Psoas muscle (tissue), 8 donors: Measurements from ENCODE around the gene MARF1. TPM values are rescaled to one million over a fixed set of nuclear protein-coding genes. Genes with fewer than 3 reads are reported as not detected.
"Not testable (repeated sequence)": the region's sequence is repeated elsewhere in the genome, so short reads cannot be mapped to it uniquely, and the experiment has no call there.

Experiments used
- ATAC-seq, 4 donors: fragments of 200-7000 bp; cut with Tn5 transposase; one replicate each; pipeline ENCODE4 v1.9.1; 2020; ENCODE audit warnings: moderate library complexity in 3 of 4, mild to moderate bottlenecking in 2 of 4
- DNase-seq, 2 donors: peaks; one replicate each; pipeline ENCODE4 v3.0.0-alpha.2; 2020
- H3K27ac ChIP-seq: fragments of 200-600 bp; one replicate; pipeline ENCODE4 v1.8.0; 2022
- H3K27me3 ChIP-seq, 3 donors: fragments of 200-600 bp in 1 of 3; one replicate each; pipeline versions ENCODE4 v1.6.1 to v1.8.0; 2013 to 2022; ENCODE audit warnings: low read length in 2 of 3, mild to moderate bottlenecking in 2 of 3, moderate library complexity in 1 of 3; ENCODE audit not compliant: insufficient read depth in 3 of 3
- H3K36me3 ChIP-seq, 2 donors: fragments of 200-600 bp in 1 of 2; one replicate each; pipeline versions ENCODE4 v1.6.1 to v1.8.0; 2013 to 2022; ENCODE audit warnings: low read depth in 1 of 2, mild to moderate bottlenecking in 1 of 2, moderate library complexity in 1 of 2; ENCODE audit not compliant: insufficient read depth in 1 of 2
- H3K4me1 ChIP-seq: fragments of 200-600 bp; one replicate; pipeline ENCODE4 v1.8.0; 2022
- H3K4me3 ChIP-seq: fragments of 200-600 bp; one replicate; pipeline ENCODE4 v1.8.0; 2022; ENCODE audit warnings: mild to moderate bottlenecking
- H3K9me3 ChIP-seq: fragments of 200-600 bp; one replicate; pipeline ENCODE4 v1.8.0; 2022
- CTCF ChIP-seq: fragments of 200-600 bp; IDR thresholded peaks from one replicate; pipeline ENCODE4 v1.8.0; 2022; ENCODE audit warnings: antibody characterized with exemption
- WGBS, 3 donors: extraction: QIAGEN DNeasy Blood & Tissue Kit; methylation state at CpG; one replicate each; pipeline versions ENCODE4 v1.1.6 to v1.1.7; 2013; 5-methylcytosine and 5-hydroxymethylcytosine counted together
- intact Hi-C, 2 donors: fragments of 100-400 bp; cut with DNase I; formaldehyde crosslinking; loops; one replicate each; pipeline versions ENCODE4 v1.11.0 to v1.14.2; 2022
- polyA plus RNA-seq, 3 donors: library from polyadenylated mRNA; stranded (reverse); fragments of 200-250 nt; gene quantifications; one replicate each; pipeline ENCODE4 v1.2.3, GENCODE V29; 2013
- total RNA-seq, 4 donors: library from RNA; stranded (reverse); fragmentation: NEBNext Ultra II Directional in 2 of 4; extraction: Animal tissue kit (Norgen Biotek cat#: 25700) in 2 of 4; gene quantifications; one replicate each; pipeline versions ENCODE4 v1.2.1 to v1.2.4, GENCODE V29; 2021 to 2023
- donor health status: healthy with polysubstance abuse.
- donor health status: DM: no; HTN: no; CAD: no; lungs with moderate emphysema.
- donor health status: Bipolar disorder and iron deficiency.
- donor health status: healthy.
- donor health status: DM: yes; HTN: yes; CAD: no.
- donor health status: DM: no; HTN: no; CAD: no.
- donor health status: DM: no; HTN: no; CAD: no.
- donor health status: DM: yes; HTN: yes; CAD: no.

Gene MARF1
- total and polyA plus RNA-seq, 7 donors, result 13.4 to 91.5 (median 41.7) TPM

- 62 to 73% (median 64%) methylated on average over 19 of the region's 19 CpGs for WGBS, 3 donors
- no peaks in the 10 kb centered on the region for H3K9me3 ChIP-seq
- DNase-seq (no peak), ATAC-seq (peak; percentile 59 to 73 (median 64))
- H3K27ac ChIP-seq, result peak overlapping the region; percentile 78
- peaks cover 52% of the 10 kb centered on the region for H3K4me1 ChIP-seq
- intact Hi-C loops, result loop anchor here (5.0 kb wide), 2 partner anchors 46 to 86 kb away; no protein-coding TSS in a partner anchor
- peaks cover 2 to 88% of the 10 kb centered on the region in 2 donors for H3K36me3 ChIP-seq
- TF ChIP-seq CTCF, result no peak
- H3K4me3 ChIP-seq, result no peak overlapping the region
- no peaks in the 10 kb centered on the region for H3K27me3 ChIP-seq
These were observed 34.3 kb downstream of the MARF1 start for GRCh38 chr16:15608398-15609285.

GRCh38 chr16:15607700-15608396 is 35.1 kb downstream of the MARF1 start:
- intact Hi-C loops, result loop anchor here (5.0 kb wide), 2 partner anchors 46 to 86 kb away; no protein-coding TSS in a partner anchor
- peak; percentile 78 to 92 for DNase-seq
- H3K4me3 ChIP-seq, result no peak overlapping the region
- peak overlapping the region; percentile 78 for H3K27ac ChIP-seq
- peaks cover 2 to 88% of the 10 kb centered on the region in 2 donors for H3K36me3 ChIP-seq
- ATAC-seq, result peak; percentile 79 to 92 (median 90)
- no peaks in the 10 kb centered on the region for H3K9me3 ChIP-seq
- peaks cover 49% of the 10 kb centered on the region for H3K4me1 ChIP-seq
- 32 to 57% (median 36%) methylated on average over 13 of the region's 13 CpGs for WGBS, 3 donors
- no peaks in the 10 kb centered on the region for H3K27me3 ChIP-seq
- TF ChIP-seq CTCF, result no peak

GRCh38 chr16:15607221-15607699 is 35.7 kb downstream of the MARF1 start:
- Histone ChIP-seq H3K4me1 (peaks cover 43% of the 10 kb centered on the region), H3K36me3 (peaks cover 2 to 88% of the 10 kb centered on the region in 2 donors), H3K27ac (peak overlapping the region; percentile 78)
- intact Hi-C loops, result loop anchor here (5.0 kb wide), 2 partner anchors 45 to 85 kb away; no protein-coding TSS in a partner anchor
- not testable (repeated sequence) for DNase-seq, H3K27me3 ChIP-seq, ATAC-seq, H3K9me3 ChIP-seq, H3K4me3 ChIP-seq
- 58 to 72% (median 60%) methylated on average over 10 to 12 of the region's 12 CpGs for WGBS, 3 donors

GRCh38 chr16:15606518-15607220 is 36.3 kb downstream of the MARF1 start:
- TF ChIP-seq CTCF, result no peak
- H3K27ac ChIP-seq, result peak overlapping the region; percentile 78
- H3K36me3 ChIP-seq, result peaks cover 5 to 88% of the 10 kb centered on the region in 2 donors
- no peaks in the 10 kb centered on the region for H3K27me3 ChIP-seq
- ATAC-seq, result no peak
- peaks cover 40% of the 10 kb centered on the region for H3K4me1 ChIP-seq
- DNase-seq, result no peak
- H3K4me3 ChIP-seq, result no peak overlapping the region
- no peaks in the 10 kb centered on the region for H3K9me3 ChIP-seq
- intact Hi-C loops, result loop anchor here (5.0 kb wide), 2 partner anchors 44 to 84 kb away; no protein-coding TSS in a partner anchor
- WGBS, 3 donors, result 92 to 93% (median 92%) methylated on average over 5 of the region's 5 CpGs
